HuH-7 (cell line): ENCODE data around the gene CLNK.

Source experiments
- DNase-seq: peaks from one replicate; pipeline ENCODE4 v3.0.0; 2011; ENCODE audit warnings: low spot score

The CLNK gene

DNA sequence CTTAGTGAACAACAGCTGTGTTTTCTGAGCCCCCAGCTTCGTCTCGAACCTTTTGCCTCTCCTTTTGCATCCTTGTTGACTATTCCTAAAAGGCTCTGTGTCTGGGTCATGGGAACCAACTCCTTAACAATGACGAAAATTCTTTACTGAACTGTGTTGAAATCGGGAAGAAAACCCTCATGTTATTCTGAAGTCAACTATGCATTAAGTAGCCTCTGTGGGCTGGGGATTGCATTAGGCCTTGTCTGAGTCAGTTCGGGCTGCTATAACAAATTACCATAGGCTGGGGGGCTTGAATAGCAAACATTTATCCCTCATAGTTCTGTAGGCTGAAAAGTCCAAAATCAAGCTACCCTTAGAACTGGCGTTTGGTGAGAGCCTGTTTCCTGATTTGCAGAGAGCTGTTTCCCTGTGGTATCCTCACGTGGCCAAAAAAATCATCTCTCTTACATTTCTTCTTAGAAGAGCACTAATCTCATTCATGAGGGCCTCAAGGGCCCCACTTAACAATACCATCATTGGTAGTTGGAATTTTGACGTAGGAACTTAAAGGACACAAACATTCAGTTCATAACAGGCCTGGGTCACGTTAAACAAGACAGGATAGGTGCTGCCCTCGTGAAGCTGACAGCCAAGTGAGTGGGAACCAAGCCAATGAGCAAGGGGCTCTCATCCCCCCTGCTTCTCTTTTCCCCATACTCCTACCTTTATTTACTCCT lies 75.9 kb downstream of the CLNK start:
- DNase-seq: no peak

DNA sequence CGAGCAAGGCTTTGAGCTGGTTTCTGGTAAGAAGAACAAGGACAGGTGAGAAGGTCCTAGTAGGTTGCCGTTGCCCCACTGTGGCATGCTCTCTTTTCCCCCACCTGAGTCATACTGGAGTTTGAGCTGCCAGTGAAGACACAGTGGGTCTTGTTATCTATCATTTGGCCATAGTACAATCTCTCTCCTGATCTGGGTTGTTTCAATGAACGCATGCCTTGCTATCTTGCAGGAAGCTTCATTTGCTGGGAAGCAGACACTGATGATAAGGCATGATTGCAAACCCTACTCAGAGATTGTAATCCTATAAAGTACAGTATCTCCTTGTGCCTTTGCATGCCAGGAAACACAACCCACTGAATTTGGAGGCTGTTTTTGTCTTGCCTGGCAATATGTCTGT lies 77.4 kb downstream of the CLNK start:
- no peak for DNase-seq

DNA sequence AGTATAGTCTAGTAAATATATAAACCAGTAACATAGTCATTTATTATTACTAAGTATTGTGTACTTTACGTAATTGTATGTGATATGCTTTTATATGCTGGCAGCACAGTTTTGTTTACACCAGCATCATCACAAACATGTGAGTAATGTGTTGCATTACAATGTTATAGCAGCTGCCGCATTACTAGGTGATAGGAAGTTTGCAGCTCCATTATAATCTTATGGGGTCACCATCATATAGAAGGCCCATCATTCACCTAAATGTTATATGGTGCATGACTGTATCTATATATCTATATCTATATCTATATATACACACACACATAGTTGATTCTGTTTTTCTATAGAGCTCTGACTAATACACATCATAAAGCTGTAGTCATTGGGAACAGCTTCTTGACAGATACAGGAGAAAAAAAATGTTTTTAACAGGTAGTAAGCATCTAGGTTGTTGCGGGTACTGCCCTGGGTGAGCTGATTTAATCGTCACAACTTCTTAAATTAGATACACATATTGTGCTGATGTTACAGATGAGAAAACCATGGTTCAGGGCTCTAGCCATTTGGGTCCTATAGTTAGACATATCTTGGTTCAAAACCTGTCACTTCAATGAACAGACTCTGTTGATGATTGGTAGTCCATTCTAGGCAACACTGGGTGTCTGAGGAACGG lies 77.9 kb downstream of the CLNK start:
- no peak for DNase-seq

DNA sequence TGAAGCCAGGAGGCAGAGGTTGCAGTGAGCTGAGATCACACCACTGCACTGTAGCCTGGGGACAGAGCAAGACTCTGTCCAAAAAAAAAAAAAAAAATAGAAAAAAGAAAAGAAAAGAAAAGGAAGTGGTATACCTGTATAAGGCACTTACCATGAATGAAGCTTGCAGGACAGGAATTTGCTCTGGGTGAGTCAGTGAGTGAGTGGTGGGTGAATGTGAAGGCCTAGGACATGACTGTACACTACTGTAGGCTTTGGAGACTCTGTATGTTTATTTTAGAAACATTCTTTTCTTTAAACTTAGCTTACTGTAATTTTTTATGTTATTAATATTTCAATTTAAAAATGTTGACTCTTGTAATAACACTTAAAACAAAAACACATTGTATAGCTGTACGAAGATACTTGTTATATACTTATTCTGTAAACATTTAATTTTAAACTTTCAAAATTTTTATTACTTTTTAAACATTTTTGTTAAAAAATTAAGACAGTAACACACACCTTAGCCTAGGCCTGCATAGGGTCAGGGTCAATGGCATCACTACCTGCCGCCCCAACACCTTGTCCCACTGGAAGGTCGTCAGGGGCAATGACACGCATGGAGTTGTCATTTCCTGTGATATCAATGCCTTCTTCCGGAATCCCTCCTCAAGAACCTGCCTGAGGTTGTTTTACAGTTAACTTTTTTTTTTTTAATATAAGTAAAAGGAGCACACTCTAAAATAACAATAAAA lies 78.7 kb downstream of the CLNK start:
- no peak for DNase-seq

DNA sequence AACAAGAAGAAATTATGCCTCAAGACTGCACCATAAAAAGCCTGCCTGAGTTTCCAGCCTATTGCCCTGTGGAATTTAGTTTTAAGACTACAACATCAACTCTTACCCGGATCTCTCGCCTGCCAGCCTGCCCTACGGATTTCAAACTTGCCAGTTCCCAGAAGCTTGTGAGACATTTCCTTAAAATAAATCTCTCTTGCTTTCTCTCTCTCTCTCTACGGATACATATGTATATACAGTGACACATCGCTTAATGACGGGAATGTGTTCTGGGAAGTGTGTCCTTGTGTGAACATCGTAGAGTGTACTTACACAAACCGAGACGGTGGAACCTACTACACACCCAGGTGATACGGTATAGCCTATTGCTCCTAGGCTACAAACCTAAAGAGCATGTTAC lies 79.5 kb downstream of the CLNK start:
- DNase-seq: no peak

DNA sequence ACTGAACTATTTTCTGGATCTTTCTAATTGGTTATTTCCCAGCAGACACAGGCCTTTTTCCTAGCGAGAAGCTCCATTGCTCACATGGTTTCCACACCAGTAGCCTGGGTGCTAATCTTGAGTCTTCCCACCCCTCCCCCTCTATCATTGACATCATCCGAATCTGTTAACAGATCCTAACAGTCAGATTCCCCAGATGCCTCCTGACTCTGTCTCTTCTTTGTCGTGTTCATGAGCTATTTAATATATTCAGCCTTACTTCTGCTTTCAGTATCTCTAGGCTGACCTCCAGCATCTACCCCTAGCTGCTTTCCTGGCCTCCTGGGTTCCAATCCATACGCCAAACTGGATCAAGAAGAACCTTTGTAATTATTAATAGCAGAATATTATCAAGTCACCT lies 85.0 kb downstream of the CLNK start:
- no peak for DNase-seq

DNA sequence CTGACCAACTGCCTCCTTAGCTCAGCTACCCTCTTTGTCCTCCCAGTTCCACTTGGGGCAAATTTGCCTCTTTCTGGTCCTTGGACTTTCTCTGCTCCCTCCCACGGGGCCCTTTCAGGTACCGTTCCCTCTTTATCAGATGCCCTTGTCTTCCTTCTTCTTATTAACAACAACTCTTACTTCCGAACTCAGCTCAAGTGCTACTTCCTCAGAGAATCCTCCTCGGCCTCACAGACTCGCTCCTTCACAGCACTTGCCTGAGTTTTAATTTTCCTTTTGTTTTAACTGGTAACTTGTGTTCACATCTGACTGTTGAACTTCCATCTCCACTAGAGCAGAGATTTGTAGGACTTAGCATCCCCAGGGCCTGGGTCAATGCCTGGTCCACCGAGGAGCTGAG lies 85.7 kb downstream of the CLNK start:
- no peak for DNase-seq

DNA sequence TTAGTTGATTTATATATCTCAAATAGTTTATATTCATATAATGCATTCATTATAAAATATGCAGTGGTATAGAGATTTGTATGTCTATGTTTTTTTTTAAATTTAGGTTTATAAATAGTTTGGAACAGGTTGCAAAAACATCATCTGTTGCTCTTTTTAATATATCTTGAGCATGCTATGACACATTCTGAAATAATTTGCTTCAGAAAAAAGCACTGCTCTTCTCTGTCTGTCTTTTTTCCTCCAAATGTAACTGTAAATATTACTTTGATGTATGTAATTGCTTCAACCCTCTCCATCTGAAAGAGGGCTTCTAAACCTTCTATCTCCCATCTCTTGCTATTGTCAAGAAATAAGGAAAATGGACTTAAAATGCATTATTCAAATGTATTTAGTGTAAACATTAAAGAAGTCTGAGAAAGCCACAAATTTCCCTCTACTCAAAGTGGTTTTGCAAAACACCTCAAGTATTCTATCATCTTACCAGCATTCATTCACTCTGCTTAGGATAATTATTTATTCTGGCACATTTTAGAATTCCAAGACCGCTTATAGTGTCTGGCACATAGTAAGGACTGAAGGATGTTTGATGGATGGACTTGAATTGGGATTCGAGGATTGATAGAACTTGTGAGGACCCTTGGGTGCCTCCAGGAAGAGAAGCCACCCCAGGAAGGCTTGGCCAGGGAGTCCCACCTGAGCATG lies 87.8 kb downstream of the CLNK start:
- DNase-seq: no peak

DNA sequence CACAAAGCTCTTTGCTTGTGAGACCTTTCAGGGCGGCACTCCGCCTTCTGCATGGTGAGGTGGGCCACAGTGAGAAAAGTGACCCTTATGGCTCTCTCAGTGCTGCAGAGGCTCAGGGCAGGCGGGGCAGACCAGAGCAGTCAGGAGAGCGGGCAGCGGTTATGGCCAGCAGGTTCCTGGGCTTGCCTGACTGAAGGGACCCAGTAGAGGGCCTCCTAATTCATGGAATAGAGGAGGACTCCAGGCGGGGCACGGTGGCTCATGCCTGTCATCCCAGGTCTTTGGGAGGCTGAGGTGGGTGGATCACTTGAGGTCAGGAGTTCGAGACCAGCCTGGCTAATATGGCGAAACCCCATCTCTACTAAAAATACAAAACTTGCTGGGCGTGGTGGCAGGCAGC lies 91.4 kb downstream of the CLNK start:
- peak; percentile 22 for DNase-seq

DNA sequence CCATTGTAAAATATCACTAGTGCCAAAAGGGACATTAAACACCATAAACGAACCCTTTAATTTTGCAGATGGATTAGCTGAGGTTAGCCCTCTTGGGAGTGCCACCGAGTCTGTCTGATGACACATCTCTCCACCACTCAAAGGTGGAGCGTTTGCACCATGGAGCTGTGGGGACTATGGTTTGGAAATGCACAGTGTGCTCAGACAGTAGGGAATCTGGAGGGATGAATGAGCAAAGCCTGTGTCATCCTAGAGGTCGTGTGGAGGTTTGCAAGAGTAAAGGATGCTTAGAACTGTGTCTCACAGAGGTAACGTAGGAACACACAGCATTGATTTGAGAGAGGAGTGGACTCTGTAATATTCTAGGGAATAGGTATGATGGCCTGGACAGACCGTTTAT lies 93.7 kb downstream of the CLNK start:
- DNase-seq: no peak

DNA sequence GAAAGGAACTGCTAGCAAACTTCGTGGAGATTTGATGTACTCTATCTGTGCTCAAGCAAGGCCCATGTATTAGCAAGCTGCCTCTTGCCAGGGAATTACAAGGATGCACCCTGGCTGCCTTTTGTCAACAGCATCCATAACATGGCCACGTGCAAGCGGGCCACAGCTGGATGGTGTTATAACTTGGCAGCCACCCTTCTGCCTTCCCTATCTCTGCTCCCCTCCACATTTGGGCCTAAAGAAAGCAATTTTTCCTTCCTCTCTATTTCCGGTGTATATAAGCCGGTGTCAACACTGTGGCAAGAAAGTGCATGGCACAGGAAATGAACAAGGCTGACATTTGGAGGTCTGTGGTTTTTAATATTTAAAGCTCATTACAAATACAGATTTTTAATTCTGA lies 94.8 kb downstream of the CLNK start:
- no peak for DNase-seq

DNA sequence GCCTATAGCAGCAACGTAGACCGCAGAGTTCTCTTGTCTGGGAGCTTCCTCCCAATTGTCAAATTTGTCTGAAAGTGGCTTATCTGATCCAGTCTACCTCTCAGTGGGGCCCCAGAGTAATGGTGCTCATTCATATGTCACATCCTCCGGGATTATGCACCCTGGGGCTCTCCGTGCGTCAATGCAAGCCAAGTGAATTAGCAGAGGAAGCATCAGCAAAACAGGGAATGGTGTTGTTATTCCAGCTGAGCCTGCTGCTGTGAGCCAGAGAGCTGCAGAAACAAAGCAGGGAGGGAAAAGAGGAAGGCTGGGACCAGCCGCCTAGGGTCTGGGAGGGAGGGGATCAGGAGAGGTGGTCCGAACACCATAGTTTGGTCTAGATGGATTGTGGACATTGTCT lies 95.2 kb downstream of the CLNK start:
- DNase-seq: no peak

DNA sequence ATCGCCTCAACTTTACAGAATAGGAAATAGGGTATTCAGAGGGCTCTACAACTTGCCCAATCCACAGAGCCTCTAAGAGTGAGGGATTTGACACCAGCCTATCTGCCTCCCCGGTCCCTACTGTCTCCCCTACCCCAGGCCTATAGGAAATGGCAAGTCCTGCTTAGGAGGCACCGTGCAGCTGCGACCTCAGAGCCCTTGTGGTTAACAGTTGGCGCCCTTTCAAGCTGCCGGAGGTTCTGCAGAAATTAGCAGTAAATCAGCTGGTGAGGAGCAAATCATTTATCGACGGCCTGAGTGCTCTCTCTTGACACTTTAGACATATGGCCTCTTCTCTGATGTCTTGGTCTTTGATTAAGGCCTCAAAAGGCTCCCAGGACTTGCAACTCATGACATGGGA lies 96.9 kb downstream of the CLNK start:
- DNase-seq: no peak

DNA sequence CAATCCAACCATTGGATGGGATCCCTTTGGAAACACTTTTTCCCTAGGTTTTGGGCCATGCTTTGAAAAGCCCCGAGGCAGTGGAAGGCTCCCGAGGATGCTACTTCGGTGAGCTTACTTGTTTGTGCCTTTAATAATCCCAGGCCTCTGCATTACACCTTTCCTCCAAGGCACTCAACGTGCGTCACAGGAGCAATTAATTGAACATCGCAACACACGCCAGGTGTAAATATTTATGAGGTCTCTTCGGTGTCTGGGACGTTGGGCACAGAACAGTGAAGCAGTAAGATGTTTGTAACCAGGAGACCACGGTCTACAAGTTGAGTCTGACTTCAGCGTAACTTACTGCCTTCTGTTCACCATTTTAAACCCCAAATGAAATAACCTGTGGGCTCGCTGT lies 97.3 kb downstream of the CLNK start:
- no peak for DNase-seq

DNA sequence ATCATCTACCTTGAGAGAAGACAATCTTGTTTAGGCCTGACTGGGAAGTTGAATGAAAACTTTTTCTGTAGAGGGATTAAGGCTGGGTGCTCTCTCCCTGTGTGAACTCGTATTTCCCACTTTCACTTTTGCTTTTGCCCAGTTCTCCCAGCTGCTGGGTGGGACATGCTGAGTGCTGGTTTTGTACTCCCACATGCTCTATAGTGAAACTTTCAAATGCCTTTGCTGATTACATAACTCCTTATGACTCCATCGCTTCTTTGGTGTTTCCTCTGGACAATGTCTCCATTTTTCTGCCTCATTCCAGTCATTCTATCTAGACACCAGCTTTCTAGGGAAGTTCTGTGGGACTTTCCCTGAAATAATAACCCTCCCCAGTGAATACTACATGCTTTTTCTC lies 100.5 kb downstream of the CLNK start:
- peak; percentile 2 for DNase-seq

DNA sequence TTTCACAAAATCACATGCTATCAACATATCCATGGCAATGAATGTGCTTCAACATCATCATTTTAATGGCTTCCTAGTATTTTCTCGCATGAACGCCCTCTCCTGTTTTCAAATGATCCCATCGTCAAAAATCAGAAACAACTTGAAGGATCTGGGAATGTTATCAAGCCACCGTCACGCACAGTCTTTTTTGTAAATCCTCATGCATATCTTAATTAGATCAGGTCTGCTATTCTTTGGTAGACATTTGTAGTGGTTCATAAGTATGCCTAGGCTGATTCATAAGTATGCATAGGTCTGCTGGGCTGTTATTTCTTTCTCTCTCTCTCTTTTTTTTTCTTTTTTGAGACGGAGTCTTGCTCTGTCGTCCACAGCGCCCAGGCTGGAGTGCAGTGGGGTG lies 101.6 kb downstream of the CLNK start:
- DNase-seq: no peak

DNA sequence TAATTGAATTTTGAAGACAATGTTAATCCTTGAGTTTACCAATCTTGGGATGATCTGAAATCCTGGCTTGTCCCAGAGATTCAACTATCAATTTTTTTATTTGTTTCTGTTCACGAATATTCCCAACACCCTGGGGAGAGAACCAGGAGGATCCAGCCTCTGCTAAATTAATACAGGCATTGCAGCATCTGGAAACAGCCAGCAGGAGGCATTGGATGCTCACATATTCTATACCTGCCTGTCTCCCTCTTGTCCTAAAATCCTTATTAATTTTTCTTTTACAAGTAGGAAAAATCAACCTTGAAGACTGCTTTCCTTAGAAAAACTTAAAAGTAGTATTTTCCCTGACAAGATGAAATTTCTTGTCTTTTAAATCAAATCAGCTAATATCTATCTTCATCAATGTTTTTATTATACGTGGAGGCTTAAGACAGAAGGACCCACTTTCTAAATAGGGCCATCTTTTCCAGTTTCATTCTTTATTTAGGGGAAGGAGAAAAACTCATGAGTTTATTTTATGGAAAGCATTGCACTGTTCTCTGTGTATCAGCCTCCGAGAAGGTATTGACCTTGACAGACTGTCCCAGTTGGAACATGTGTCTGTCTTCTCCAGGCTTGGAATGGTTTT lies 102.4 kb downstream of the CLNK start:
- peak; percentile 28 for DNase-seq

DNA sequence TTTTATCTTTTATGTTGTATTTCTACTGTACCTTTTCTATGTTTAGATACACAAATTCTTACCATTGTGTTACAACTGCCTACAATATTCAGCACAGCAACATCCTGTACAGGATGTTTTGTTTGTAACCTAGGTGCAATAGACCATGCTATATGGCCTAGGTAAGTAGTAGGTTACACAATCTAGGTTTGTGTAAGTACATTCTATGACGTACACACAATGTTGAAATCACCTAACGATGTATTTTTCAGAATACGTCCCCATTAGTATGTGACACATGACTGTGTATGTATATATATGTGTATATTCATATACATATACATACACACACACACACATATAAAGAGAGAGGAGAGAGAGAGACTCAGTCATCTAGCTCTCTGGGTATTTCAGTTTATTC lies 103.5 kb downstream of the CLNK start:
- DNase-seq: no peak

DNA sequence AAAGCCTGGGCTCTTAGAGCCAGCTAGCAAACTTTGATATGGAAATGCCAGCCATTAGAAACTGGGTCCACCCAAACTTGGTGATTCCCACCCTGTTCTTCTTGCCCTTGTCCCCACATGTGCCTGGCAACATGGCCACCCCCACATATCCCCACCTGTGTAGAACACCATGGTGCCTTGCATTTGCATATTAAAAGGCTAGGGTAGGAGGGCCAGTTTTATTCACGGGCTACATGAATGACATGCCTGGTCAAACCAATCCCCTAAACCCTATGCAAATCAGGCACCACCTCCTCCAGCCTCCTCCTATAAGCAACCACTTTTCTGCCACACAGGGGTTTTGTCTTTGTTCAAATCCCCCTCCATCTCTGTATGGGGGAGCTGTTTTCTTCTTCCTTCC lies 104.9 kb downstream of the CLNK start:
- no peak for DNase-seq

DNA sequence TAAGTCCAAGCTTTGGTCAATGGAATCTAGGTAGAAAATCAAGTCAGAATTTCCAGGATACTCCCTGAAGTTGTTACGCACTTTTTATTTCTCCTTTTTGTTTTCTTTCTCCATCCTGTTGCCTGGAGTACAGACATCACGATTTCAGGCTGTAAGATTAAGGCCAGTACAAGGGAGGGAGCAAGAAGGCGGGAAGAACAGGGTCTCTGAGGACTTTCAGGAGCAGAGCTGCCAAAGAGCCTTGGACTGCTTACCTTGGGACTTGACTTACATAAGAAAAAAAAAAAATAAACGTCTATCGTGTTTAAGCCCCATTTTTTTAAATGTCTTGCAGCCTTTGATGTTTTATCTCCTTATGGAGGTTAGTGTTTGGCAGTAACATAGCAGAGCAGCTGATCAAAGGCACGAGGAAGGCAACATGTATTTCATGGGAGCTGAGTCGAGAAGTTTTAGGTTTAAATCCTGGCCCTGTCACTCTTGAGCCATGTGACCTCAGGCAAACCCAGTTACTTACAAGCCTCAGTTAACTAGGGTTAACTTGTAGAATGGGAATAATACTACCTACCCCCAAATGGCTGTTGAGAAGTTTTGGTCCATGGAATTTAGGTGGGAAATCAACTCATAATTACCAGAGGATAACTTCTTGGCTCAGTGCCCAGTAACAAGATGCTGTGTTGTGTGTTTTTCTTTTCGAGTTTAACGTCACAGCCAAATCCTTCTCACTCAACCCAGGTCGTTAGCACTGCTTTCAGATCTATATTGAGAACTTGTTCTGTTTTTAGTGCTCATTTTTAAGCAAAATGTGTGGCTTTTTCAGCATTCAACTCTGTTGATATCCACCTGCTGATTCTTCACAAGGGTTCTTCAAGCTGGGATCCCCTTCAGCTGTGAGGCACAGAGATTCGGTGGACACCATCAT lies 106.8 kb downstream of the CLNK start:
- no peak for DNase-seq

DNA sequence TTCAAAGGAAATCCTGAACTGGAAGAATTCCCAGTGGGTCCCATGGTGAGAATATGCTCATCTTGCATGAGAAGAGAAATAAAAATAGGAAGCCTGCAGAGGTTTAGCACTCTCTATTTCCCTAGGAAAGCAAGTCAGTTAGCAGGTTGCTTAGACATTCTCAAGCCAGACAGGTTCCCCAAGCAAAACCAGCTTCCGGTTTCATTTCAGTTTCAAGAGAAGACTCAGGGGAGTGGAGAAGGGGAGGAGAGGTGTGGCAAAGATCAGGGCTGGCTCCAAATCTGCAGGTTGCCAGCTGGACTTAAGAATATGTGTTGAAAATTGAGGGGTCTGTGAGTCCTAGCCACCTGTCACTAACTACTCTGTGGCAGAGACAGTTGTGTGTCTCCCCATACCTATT lies 107.5 kb downstream of the CLNK start:
- DNase-seq: no peak
